ENCODE data around the gene ITFG1.

ITFG1 gene

GRCh38 chr16:47460711-47461597, at the start of gene ITFG1, which contains the start of gene PHKB:
TSS of gene ITFG1 (minus strand) at chr16:47461063. CDS start at chr16:47461045, 18 bp downstream.
TSS of gene PHKB (plus strand) at chr16:47461331. CDS start at chr16:47461351, 20 bp downstream.
- Histone ChIP-seq H3K9me3 (ENCODE audit: control insufficient read depth in 2 of 2, low read length in 2 of 2) (no peaks in the 10 kb centered on the region), H3K4me3 (ENCODE audit: low read length in 2 of 2) (peak within 1 kb of the TSS; percentile 87 to 96), H3K36me3 (ENCODE audit: control insufficient read depth in 2 of 2, insufficient read depth in 2 of 2, low read length in 2 of 2) (peaks cover 2 to 3% of the 10 kb centered on the region in 2 donors), H3K4me1 (ENCODE audit: control insufficient read depth, insufficient read depth, low read length) (peaks cover 25% of the 10 kb centered on the region), H3K27me3 (ENCODE audit: control insufficient read depth in 1 of 2, insufficient read depth in 2 of 2, low read length in 2 of 2) (no peaks in the 10 kb centered on the region), H3K27ac (ENCODE audit: low read length) (peak within 1 kb of the TSS; percentile 94), H3K9ac (ENCODE audit: low read length in 2 of 2) (peak within 1 kb of the TSS; percentile 91 to 96)

GRCh38 chr16:47507701-47508100, 46.8 kb upstream of the ITFG1 start:
- Histone ChIP-seq H3K4me3 (ENCODE audit: low read length in 2 of 2) (no peak overlapping the region), H3K27ac (ENCODE audit: low read length) (no peak overlapping the region), H3K4me1 (ENCODE audit: control insufficient read depth, insufficient read depth, low read length) (no peaks in the 10 kb centered on the region), H3K9ac (ENCODE audit: low read length in 2 of 2) (no peak overlapping the region), H3K36me3 (ENCODE audit: control insufficient read depth in 2 of 2, insufficient read depth in 2 of 2, low read length in 2 of 2) (peaks cover 21 to 22% of the 10 kb centered on the region in 2 donors), H3K9me3 (ENCODE audit: control insufficient read depth in 2 of 2, low read length in 2 of 2) (no peaks in the 10 kb centered on the region), H3K27me3 (ENCODE audit: control insufficient read depth in 1 of 2, insufficient read depth in 2 of 2, low read length in 2 of 2) (no peaks in the 10 kb centered on the region)

- Histone ChIP-seq H3K9ac (ENCODE audit: low read length in 2 of 2) (no peak overlapping the region), H3K4me1 (ENCODE audit: control insufficient read depth, insufficient read depth, low read length) (no peaks in the 10 kb centered on the region), H3K27ac (ENCODE audit: low read length) (no peak overlapping the region), H3K36me3 (ENCODE audit: control insufficient read depth in 2 of 2, insufficient read depth in 2 of 2, low read length in 2 of 2) (peaks cover 21 to 23% of the 10 kb centered on the region in 2 donors), H3K4me3 (ENCODE audit: low read length in 2 of 2) (no peak overlapping the region), H3K9me3 (ENCODE audit: control insufficient read depth in 2 of 2, low read length in 2 of 2) (no peaks in the 10 kb centered on the region), H3K27me3 (ENCODE audit: control insufficient read depth in 1 of 2, insufficient read depth in 2 of 2, low read length in 2 of 2) (no peaks in the 10 kb centered on the region)
Measured at GRCh38 chr16:47506800-47507199, 45.9 kb upstream of the ITFG1 start.

- H3K36me3 ChIP-seq (ENCODE audit: control insufficient read depth in 2 of 2, insufficient read depth in 2 of 2, low read length in 2 of 2) = peaks cover 19 to 27% of the 10 kb centered on the region in 2 donors
- no peaks in the 10 kb centered on the region for H3K4me1 ChIP-seq (ENCODE audit: control insufficient read depth, insufficient read depth, low read length)
- no peak overlapping the region for H3K4me3 ChIP-seq (ENCODE audit: low read length in 2 of 2)
- no peak overlapping the region for H3K9ac ChIP-seq (ENCODE audit: low read length in 2 of 2)
- no peak overlapping the region for H3K27ac ChIP-seq (ENCODE audit: low read length)
- H3K27me3 ChIP-seq (ENCODE audit: control insufficient read depth in 1 of 2, insufficient read depth in 2 of 2, low read length in 2 of 2) = no peaks in the 10 kb centered on the region
- H3K9me3 ChIP-seq (ENCODE audit: control insufficient read depth in 2 of 2, low read length in 2 of 2) = no peaks in the 10 kb centered on the region
Measured at GRCh38 chr16:47504599-47504998, 43.7 kb upstream of the ITFG1 start.

- no peak overlapping the region for H3K27ac ChIP-seq (ENCODE audit: low read length)
- H3K4me1 ChIP-seq (ENCODE audit: control insufficient read depth, insufficient read depth, low read length) = no peaks in the 10 kb centered on the region
- peaks cover 20 to 27% of the 10 kb centered on the region in 2 donors for H3K36me3 ChIP-seq (ENCODE audit: control insufficient read depth in 2 of 2, insufficient read depth in 2 of 2, low read length in 2 of 2)
- no peaks in the 10 kb centered on the region for H3K9me3 ChIP-seq (ENCODE audit: control insufficient read depth in 2 of 2, low read length in 2 of 2)
- no peaks in the 10 kb centered on the region for H3K27me3 ChIP-seq (ENCODE audit: control insufficient read depth in 1 of 2, insufficient read depth in 2 of 2, low read length in 2 of 2)
- no peak overlapping the region for H3K9ac ChIP-seq (ENCODE audit: low read length in 2 of 2)
- no peak overlapping the region for H3K4me3 ChIP-seq (ENCODE audit: low read length in 2 of 2)
Measured at GRCh38 chr16:47503936-47504335, 43.1 kb upstream of the ITFG1 start.

GRCh38 chr16:47499700-47500264, 38.9 kb upstream of the ITFG1 start:
- Histone ChIP-seq H3K9me3 (ENCODE audit: control insufficient read depth in 2 of 2, low read length in 2 of 2) (no peaks in the 10 kb centered on the region), H3K4me1 (ENCODE audit: control insufficient read depth, insufficient read depth, low read length) (no peaks in the 10 kb centered on the region), H3K4me3 (ENCODE audit: low read length in 2 of 2) (no peak overlapping the region), H3K27ac (ENCODE audit: low read length) (no peak overlapping the region), H3K9ac (ENCODE audit: low read length in 2 of 2) (no peak overlapping the region), H3K27me3 (ENCODE audit: control insufficient read depth in 1 of 2, insufficient read depth in 2 of 2, low read length in 2 of 2) (no peaks in the 10 kb centered on the region), H3K36me3 (ENCODE audit: control insufficient read depth in 2 of 2, insufficient read depth in 2 of 2, low read length in 2 of 2) (peaks cover 18 to 21% of the 10 kb centered on the region in 2 donors)

- no peak overlapping the region for H3K9ac ChIP-seq (ENCODE audit: low read length in 2 of 2)
- no peaks in the 10 kb centered on the region for H3K4me1 ChIP-seq (ENCODE audit: control insufficient read depth, insufficient read depth, low read length)
- peaks cover 14 to 18% of the 10 kb centered on the region in 2 donors for H3K36me3 ChIP-seq (ENCODE audit: control insufficient read depth in 2 of 2, insufficient read depth in 2 of 2, low read length in 2 of 2)
- no peaks in the 10 kb centered on the region for H3K9me3 ChIP-seq (ENCODE audit: control insufficient read depth in 2 of 2, low read length in 2 of 2)
- no peaks in the 10 kb centered on the region for H3K27me3 ChIP-seq (ENCODE audit: control insufficient read depth in 1 of 2, insufficient read depth in 2 of 2, low read length in 2 of 2)
- H3K4me3 ChIP-seq (ENCODE audit: low read length in 2 of 2) = no peak overlapping the region
- no peak overlapping the region for H3K27ac ChIP-seq (ENCODE audit: low read length)
Measured at GRCh38 chr16:47499080-47499699, 38.3 kb upstream of the ITFG1 start.

- Histone ChIP-seq H3K9me3 (ENCODE audit: control insufficient read depth in 2 of 2, low read length in 2 of 2) (no peaks in the 10 kb centered on the region), H3K4me3 (ENCODE audit: low read length in 2 of 2) (no peak overlapping the region), H3K27ac (ENCODE audit: low read length) (no peak overlapping the region), H3K27me3 (ENCODE audit: control insufficient read depth in 1 of 2, insufficient read depth in 2 of 2, low read length in 2 of 2) (no peaks in the 10 kb centered on the region), H3K4me1 (ENCODE audit: control insufficient read depth, insufficient read depth, low read length) (peaks cover 5% of the 10 kb centered on the region), H3K36me3 (ENCODE audit: control insufficient read depth in 2 of 2, insufficient read depth in 2 of 2, low read length in 2 of 2) (no peaks in the 10 kb centered on the region), H3K9ac (ENCODE audit: low read length in 2 of 2) (no peak overlapping the region)
Measured at GRCh38 chr16:47493381-47494337, 32.8 kb upstream of the ITFG1 start.

- Histone ChIP-seq H3K36me3 (ENCODE audit: control insufficient read depth in 2 of 2, insufficient read depth in 2 of 2, low read length in 2 of 2) (no peaks in the 10 kb centered on the region), H3K4me1 (ENCODE audit: control insufficient read depth, insufficient read depth, low read length) (peaks cover 5% of the 10 kb centered on the region), H3K9ac (ENCODE audit: low read length in 2 of 2) (no peak overlapping the region), H3K27me3 (ENCODE audit: control insufficient read depth in 1 of 2, insufficient read depth in 2 of 2, low read length in 2 of 2) (no peaks in the 10 kb centered on the region), H3K4me3 (ENCODE audit: low read length in 2 of 2) (peak overlapping the region; percentile 4 to 17), H3K27ac (ENCODE audit: low read length) (no peak overlapping the region), H3K9me3 (ENCODE audit: control insufficient read depth in 2 of 2, low read length in 2 of 2) (no peaks in the 10 kb centered on the region)
Measured at GRCh38 chr16:47492428-47493377, 31.8 kb upstream of the ITFG1 start.

Measured in stomach smooth muscle (tissue), 2 donors.